OCI-LY3 (cell line): ENCODE measurements around the gene AGAP2.
"Not testable (repeated sequence)": the region's sequence is repeated elsewhere in the genome, so short reads cannot be mapped to it uniquely, and the experiment has no call there.

Source experiments
- H2AFZ ChIP-seq: fragments of 200-600, 300-600 bp; shearing (Covaris generic); 2 replicates; pipeline ENCODE4 v1.6.0; 2014; ENCODE audit warnings: antibody characterized with exemption, low read depth, low read length
- H3K27ac ChIP-seq: fragments of 200-600, 300-600 bp; sonication (generic); 2 replicates; pipeline ENCODE4 v1.5.1; 2014; ENCODE audit warnings: mild to moderate bottlenecking, low read length, moderate library complexity, mixed read lengths
- H3K27me3 ChIP-seq: fragments of 200-600, 300-600 bp; sonication (generic); 2 replicates; pipeline ENCODE4 v1.6.1; 2014; ENCODE audit warnings: low read depth, low read length, mixed read lengths
- H3K36me3 ChIP-seq: fragments of 200-600, 300-600 bp; sonication (generic); replicated peaks from 2 replicates; pipeline ENCODE3; 2014; ENCODE audit warnings: low read depth, low read length, mixed read lengths
- H3K4me1 ChIP-seq: fragments of 300-600, 200-600 bp; sonication (generic); 2 replicates; pipeline ENCODE4 v1.6.1; 2014; ENCODE audit warnings: low read length, mixed read lengths
- H3K4me2 ChIP-seq: fragments of 200-600, 300-600 bp; sonication (generic); 2 replicates; pipeline ENCODE4 v1.6.1; 2014; ENCODE audit warnings: low read length, mixed read lengths
- H3K4me3 ChIP-seq: fragments of 300-600, 200-600 bp; sonication (generic); 2 replicates; pipeline ENCODE4 v1.5.1; 2014; ENCODE audit warnings: antibody characterized with exemption, mild to moderate bottlenecking, low read length, moderate library complexity
- H3K79me2 ChIP-seq: fragments of 300-600, 200-600 bp; shearing (Covaris generic); 2 replicates; pipeline ENCODE4 v1.6.1; 2014; ENCODE audit warnings: mild to moderate bottlenecking, low read length, mixed read lengths
- H3K9ac ChIP-seq: fragments of 300-600, 200-600 bp; shearing (Covaris generic); 2 replicates; pipeline ENCODE4 v1.6.0; 2014; ENCODE audit warnings: mild to moderate bottlenecking, low read length, moderate library complexity
- H3K9me3 ChIP-seq: fragments of 200-600, 300-600 bp; shearing (Covaris generic); 2 replicates; pipeline ENCODE4 v1.6.1; 2014; ENCODE audit warnings: low read length, mixed read lengths; ENCODE audit not compliant: insufficient read depth
- H4K20me1 ChIP-seq: fragments of 200-600, 300-600 bp; sonication (generic); 2 replicates; pipeline ENCODE4 v1.6.1; 2016; ENCODE audit warnings: low read length, mixed read lengths; ENCODE audit not compliant: insufficient read depth
- EZH2phosphoT487 ChIP-seq: fragments of 200-600 bp; shearing (Covaris generic); IDR thresholded peaks from 2 replicates; pipeline ENCODE4 v1.6.1; 2018; ENCODE audit warnings: antibody characterized with exemption, mixed run types, low read depth
- TF ChIP-seq, protein P1 (sequence below): fragments of 200-600, 300-600 bp; sonication (generic); IDR thresholded peaks from 2 replicates; pipeline ENCODE4 v1.5.1; 2014; ENCODE audit warnings: antibody characterized with exemption, low read length, low read depth

Gene AGAP2

DNA sequence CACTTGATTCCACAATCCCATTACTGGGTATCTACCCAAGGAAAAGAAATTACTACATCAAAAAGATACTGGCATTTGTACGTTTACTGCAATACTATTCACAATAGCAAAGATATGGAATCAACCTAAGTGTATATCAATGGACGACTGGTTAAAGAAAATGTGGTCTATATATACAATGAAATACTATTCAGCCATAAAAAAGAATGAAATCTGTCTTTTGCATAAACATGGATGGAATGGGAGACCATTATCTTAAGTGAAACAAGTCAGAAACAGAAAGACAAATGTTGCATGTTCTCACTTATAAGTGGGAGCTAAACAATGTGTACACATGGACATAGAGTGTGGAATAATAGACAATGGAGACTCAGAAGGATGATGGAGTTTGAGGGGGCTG, 49.6 kb downstream of the AGAP2 start:
- peaks cover 3% of the 10 kb centered on the region; the same call in 1 of the 2 replicates for H3K4me1 ChIP-seq
- no peak overlapping the region for H3K4me3 ChIP-seq
- H3K79me2 ChIP-seq = no peaks in the 10 kb centered on the region
- H3K9me3 ChIP-seq = no peaks in the 10 kb centered on the region
- TF ChIP-seq, protein P1, sequence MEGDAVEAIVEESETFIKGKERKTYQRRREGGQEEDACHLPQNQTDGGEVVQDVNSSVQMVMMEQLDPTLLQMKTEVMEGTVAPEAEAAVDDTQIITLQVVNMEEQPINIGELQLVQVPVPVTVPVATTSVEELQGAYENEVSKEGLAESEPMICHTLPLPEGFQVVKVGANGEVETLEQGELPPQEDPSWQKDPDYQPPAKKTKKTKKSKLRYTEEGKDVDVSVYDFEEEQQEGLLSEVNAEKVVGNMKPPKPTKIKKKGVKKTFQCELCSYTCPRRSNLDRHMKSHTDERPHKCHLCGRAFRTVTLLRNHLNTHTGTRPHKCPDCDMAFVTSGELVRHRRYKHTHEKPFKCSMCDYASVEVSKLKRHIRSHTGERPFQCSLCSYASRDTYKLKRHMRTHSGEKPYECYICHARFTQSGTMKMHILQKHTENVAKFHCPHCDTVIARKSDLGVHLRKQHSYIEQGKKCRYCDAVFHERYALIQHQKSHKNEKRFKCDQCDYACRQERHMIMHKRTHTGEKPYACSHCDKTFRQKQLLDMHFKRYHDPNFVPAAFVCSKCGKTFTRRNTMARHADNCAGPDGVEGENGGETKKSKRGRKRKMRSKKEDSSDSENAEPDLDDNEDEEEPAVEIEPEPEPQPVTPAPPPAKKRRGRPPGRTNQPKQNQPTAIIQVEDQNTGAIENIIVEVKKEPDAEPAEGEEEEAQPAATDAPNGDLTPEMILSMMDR = no peak
- TF ChIP-seq EZH2phosphoT487 = no peak
- H3K27ac ChIP-seq = no peak overlapping the region
- no peak overlapping the region for H3K9ac ChIP-seq
- no peaks in the 10 kb centered on the region for H3K36me3 ChIP-seq
- H3K27me3 ChIP-seq = 0 out of 2 replicates have a peak, but pooled peaks cover 3% of the 10 kb centered on the region
- no peak overlapping the region for H2AFZ ChIP-seq
- H3K4me2 ChIP-seq = no peak overlapping the region
- H4K20me1 ChIP-seq = no peaks in the 10 kb centered on the region

DNA sequence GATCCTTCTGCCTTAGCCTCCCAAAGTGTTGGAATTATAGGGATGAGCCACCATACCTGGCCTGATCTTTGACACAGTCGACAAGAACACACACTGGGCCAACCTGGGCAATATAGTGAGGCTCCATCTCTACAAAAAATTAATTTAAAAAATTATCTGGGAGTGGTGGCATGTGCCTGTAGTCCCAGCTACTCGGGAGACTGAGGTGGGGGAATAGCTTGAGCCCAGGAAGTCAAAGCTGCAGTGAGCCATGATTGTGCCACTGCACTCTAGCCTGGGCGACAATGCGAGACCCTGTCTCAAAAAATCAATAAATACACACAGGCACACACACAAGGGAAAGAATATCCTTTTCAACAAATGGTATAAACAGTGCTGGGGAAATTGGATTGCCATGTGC, 50.7 kb downstream of the AGAP2 start:
- no peaks in the 10 kb centered on the region for H3K36me3 ChIP-seq
- H3K4me2 ChIP-seq = no peak overlapping the region
- no peak overlapping the region for H3K4me3 ChIP-seq
- no peak overlapping the region for H3K9ac ChIP-seq
- TF ChIP-seq, protein P1 = no peak
- no peak for TF ChIP-seq EZH2phosphoT487
- no peaks in the 10 kb centered on the region for H4K20me1 ChIP-seq
- H3K27me3 ChIP-seq = 0 out of 2 replicates have a peak, but pooled peaks cover 3% of the 10 kb centered on the region
- H3K9me3 ChIP-seq = no peaks in the 10 kb centered on the region
- no peak overlapping the region for H2AFZ ChIP-seq
- no peaks in the 10 kb centered on the region for H3K79me2 ChIP-seq
- H3K4me1 ChIP-seq = no peaks in the 10 kb centered on the region
- no peak overlapping the region for H3K27ac ChIP-seq

DNA sequence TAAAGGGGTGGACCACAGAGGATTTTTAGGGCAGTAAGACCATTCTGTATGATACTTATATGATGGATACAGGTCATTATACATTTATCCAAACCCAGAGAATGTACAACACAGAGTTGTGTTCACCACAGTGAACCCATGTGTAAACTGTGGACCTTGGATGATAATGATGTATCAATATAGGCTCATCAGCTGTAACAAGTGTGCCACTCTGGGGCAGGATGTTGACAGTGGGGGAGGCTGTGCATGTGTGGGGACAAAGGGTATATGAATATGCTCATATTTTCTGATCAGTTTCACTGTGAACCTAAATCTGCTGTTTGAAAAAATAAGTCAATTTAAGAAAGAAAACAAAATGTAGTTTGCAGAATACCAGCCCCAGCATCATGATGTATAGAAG, 58.8 kb downstream of the AGAP2 start:
- Histone ChIP-seq H3K9me3 (no peaks in the 10 kb centered on the region), H3K79me2 (no peaks in the 10 kb centered on the region), H3K27me3 (no peaks in the 10 kb centered on the region), H2AFZ (no peak overlapping the region), H3K9ac (no peak overlapping the region), H3K4me1 (no peaks in the 10 kb centered on the region), H3K4me3 (no peak overlapping the region), H3K36me3 (no peaks in the 10 kb centered on the region), H3K27ac (no peak overlapping the region), H3K4me2 (no peak overlapping the region), H4K20me1 (no peaks in the 10 kb centered on the region)
- no peak for TF ChIP-seq EZH2phosphoT487
- TF ChIP-seq, protein P1 = no peak

DNA sequence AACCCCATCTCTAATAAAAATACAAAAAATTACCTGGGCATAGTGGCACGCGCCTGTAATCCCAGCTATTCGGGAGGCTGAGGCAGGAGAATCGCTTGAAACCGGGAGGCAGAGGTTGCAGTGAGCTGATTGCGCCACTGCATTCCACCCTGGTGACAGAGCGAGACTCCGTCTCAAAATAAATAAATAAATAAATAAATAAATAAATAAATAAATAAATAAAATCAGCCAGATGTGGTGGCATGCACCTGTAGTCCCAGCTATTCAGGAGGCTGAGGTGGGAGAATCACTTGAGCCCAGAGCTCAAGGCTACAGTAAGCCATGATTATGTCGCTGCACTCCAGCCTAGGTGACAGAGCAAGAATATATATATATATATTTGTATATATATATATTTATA, 60.6 kb downstream of the AGAP2 start:
- not testable (repeated sequence) for H2AFZ ChIP-seq, H3K4me3 ChIP-seq, H4K20me1 ChIP-seq, H3K36me3 ChIP-seq, H3K4me2 ChIP-seq, H3K9ac ChIP-seq, H3K27me3 ChIP-seq, H3K27ac ChIP-seq, H3K9me3 ChIP-seq, H3K79me2 ChIP-seq, H3K4me1 ChIP-seq

DNA sequence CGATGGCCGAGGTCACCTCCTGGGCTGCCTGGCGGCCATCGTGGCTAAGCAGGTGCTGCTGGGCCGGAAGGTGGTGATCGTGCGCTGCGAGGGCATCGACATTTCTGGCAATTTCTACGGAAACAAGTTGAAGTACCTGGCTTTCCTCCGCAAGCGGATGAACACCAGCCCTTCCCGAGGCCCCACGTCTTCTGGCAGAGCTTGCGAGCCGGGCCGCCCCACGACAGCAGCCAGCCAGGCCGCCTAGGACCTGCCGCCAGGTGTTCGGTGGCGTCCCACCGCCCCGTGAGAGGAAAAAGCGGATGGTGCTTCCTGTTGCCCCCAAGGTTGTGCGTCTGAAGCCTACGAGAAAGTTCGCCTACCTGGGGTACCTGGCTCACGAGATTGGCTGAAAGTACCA, 63.9 kb downstream of the AGAP2 start:
- no peaks in the 10 kb centered on the region for H3K4me1 ChIP-seq
- H4K20me1 ChIP-seq = no peaks in the 10 kb centered on the region
- no peak overlapping the region for H2AFZ ChIP-seq
- no peaks in the 10 kb centered on the region for H3K27me3 ChIP-seq
- TF ChIP-seq, protein P1 = no peak
- TF ChIP-seq EZH2phosphoT487 = no peak
- no peak overlapping the region for H3K4me2 ChIP-seq
- no peaks in the 10 kb centered on the region for H3K9me3 ChIP-seq
- H3K9ac ChIP-seq = no peak overlapping the region
- no peaks in the 10 kb centered on the region for H3K79me2 ChIP-seq
- no peak overlapping the region for H3K4me3 ChIP-seq
- H3K27ac ChIP-seq = no peak overlapping the region
- no peaks in the 10 kb centered on the region for H3K36me3 ChIP-seq
